Measurements from ENCODE around the gene PTPA.
"Not testable (repeated sequence)": the region's sequence is repeated elsewhere in the genome, so short reads cannot be mapped to it uniquely, and the experiment has no call there.

Gene PTPA

DNA sequence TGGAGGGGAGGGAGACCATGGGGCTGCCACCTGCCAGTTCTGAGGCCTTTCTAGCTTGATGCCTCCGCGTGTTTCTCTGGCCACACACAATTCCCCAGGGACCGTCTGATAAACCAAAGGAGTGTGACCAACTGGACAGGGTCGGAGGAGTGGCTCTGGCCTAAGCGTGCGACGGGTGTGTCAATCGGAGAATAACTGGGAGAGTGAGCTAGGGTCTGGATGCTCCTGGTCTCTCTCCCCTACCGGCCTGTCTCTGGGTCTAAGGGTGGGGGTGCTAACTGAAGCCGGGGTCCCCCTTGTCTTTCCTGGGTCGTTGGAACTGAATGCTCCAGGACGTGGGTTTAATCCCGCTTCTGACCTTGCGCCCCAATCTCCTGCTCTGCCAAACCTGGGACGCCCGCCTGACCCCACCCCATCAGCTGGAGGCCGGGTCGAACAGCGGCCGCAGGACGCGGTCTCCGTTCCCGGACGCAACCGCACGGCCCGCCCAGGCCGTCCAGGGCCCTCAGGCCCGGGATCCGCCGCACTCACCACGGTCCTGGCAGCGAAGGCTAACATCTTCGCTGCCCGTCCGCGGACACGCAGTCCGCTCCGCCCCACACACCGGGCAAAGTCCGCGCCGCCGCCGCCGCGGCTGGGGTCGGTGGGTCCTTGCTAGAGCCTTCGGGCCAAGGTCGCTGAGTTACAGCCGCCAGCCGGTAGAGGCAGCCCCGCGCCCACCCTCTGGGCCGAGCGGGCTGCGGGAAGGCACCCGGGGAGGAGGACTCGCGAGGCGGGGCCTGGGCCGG is 1.1 kb upstream of the PTPA start:
- DNase-seq, result peak in 1 of 2 experiments; percentile 1

DNA sequence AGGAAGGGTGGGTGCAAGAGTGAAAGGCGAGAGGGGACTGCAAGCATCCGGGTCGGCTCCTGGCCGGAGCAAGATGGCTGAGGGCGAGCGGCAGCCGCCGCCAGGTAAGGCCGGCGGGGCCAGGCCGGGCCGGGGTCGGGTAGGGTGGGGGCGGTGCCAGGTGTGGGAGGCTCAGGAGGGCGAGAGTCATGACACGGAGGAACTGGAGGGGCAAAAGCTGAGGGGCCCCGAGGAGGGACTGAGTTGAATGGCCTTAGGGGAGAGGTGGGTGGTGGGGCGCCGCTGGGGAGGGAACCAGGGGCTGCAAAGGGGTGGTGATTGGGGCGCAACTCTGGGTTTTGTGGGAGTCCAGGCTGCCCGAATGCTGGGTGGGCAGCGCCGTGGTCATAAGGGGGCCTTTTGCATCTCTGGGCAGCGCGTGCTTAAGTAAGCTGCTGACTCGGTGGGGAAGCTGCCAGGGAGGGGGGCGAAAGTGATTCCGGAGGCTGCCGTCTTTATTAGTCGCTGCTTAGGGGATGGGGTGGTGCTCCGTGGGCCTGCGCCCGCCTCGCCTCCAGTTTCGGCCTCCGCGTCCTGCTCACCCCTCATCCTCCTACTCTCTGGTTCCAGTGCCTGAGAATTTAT is 425 bp downstream of the PTPA start:
- DNase-seq, result peak in 1 of 2 experiments; percentile 24

DNA sequence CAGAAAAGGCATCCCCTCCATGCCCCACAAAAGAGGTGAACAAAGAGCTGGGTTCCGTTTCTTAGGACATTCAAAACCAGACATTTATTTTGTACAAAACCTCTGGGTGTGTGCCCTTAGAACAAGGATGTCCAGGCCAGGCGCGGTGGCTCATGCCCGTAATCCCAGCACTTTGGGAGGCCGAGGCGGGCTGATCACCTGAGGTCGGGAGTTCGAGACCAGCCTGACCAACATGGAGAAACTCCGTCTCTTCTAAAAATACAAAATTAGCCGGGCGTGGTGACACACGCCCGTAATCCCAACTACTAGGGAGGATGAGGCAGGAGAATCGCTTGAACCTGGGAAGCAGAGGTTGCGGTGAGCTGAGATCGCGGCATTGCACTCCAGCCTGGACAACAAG is 1.3 kb downstream of the PTPA start:
- DNase-seq, result not testable (repeated sequence)

DNA sequence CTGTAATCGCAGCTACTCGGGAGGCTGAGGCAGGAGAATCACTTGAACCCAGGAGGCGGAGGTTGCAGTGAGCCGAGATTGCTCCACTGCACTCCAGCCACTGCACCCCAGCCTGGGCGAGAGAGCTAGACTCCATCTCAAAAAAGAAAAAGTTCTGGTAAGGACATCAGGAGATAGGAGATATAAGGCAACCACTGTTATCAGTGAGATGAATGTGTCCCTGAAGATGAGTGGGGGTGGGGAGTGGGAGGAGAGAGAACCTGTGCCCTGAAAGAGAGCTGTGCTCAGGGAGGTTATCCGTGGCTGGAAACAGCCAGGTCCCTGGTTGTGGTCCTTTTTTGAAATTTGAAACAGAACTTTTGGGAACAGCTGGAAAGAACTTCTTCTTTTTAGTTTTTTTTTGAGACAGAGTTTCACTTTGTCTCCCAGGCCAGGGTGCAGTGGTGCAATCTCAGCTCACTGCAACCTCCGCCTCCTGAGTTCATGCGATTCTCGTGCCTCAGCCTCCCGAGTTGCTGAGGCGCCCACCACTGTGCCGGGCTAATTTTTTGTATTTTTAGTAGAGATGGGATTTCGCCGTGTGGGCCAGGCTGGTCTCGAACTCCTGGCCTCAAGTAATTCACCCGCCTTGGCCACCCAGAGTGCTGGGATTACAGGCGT is 2.6 kb downstream of the PTPA start:
- DNase-seq, result no peak

DNA sequence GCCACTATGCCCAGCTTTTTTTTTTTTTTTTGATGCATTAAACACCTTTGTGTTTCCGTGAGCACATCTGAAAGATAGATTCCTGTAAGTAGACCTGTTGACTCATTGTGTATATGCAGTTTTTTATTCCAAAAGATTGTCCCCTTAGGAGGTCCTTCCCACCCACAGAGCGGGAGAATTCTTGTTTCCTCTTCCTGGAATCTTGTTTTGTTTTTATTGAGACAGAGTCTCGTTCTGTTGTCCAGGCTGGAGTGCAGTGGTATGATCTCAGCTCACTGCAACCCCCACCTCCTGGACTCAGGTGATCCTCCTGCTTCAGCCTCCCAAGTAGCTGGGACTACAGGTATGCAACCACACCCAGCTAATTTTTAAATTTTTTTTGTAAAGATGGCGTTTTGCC is 7.6 kb downstream of the PTPA start:
- no peak for DNase-seq

DNA sequence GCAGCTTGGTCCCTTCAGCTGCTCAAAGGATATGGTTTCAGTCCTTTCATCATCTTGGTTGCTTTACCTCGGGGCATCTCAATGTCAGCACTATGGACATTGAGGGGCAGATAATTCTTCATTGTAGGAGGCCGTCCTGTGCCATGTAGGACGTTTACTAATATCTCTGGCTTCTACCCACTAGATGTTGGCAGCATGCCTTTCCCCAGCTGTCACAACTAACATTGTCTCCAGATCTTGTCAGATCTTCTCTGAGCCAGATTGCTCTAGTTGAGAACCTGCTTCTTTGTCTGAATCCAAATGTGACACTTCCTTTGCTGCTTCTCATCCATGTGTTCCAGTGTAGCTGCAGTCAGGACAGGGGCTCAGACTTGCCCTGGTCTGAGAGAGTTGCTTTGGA is 10.3 kb downstream of the PTPA start:
- DNase-seq, result no peak

DNA sequence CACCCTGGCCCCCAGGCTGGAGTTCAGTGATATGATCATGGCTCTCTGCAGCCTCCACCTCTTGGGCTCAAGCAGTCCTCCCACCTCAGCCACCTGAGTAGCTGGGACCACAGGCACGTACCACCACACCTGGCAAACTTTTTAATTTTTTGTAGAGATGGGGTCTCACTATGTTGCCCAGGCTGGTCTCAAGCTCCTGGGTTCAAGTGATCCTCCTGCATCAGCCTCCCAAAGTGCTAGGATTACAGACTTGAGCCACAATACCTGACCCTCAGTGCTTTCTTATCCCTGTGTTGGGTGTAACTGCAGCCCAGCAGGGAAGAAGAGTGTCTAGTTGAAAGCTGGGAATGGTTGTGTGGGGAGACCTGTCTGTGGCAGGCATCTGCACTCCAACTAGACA is 10.9 kb downstream of the PTPA start:
- no peak for DNase-seq

DNA sequence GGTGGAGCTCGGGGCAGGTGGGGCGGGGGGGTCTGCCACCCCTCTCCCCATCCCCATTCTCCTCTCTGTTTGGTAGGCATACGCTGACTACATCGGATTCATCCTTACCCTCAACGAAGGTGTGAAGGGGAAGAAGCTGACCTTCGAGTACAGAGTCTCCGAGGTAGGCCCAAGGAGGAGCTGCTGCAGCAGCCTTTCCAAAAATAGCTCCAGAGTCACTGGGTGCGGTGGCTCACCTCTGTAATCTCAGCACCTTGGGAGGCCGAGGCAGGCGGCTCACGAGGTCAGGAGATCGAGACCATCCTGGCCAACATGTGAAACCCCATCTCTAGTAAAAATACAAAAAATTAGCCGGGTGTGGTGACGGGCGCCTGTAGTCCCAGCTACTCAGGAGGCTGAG is 11.8 kb downstream of the PTPA start:
- not testable (repeated sequence) for DNase-seq

DNA sequence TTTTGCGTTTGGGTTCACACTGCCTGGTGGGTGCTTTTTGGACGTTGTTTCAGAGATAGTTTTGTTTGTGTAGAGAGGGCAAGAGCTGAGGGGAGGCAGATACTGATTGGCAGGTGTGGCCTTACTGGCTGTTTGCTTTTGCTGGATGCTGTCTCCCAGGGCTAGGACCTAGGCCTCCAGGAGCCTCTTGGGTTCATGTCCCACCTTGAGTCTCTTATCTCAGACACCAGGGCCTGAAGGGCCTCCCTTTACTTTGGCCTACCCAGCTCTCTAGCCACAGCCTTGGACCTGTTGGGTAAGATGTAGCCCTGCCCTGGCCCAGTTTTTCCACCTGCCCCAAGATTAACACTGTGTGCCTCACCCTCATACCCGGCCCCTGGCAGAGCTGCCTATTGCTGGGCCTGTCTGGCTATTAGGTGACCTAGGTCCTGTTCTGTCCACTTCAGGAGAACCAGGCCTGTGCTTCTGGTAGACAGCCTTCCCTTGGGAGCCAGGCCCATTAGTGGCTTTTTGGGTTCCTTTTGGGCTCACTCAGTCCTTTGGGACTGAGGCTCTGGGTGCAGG is 13.4 kb downstream of the PTPA start:
- no peak for DNase-seq

DNA sequence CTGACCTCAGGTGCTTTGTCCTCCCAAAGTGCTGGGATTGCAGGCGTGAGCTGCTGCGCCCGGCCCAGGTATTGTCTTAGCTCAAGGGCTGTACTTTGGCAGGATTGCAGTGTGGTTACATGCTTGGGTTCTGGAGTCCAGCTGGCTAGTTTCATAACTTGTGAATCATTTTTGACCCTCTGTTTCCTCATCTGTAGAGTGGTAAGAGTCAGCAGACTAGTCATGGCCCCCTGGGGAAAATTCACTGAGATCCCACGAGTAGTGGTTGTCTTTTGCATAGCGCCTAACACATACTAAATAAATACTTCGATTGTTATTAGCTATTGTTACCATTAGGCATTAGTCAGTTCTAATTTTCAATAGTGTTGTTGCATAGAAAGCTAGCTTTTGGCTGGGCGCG is 14.3 kb downstream of the PTPA start:
- DNase-seq, result no peak

DNA sequence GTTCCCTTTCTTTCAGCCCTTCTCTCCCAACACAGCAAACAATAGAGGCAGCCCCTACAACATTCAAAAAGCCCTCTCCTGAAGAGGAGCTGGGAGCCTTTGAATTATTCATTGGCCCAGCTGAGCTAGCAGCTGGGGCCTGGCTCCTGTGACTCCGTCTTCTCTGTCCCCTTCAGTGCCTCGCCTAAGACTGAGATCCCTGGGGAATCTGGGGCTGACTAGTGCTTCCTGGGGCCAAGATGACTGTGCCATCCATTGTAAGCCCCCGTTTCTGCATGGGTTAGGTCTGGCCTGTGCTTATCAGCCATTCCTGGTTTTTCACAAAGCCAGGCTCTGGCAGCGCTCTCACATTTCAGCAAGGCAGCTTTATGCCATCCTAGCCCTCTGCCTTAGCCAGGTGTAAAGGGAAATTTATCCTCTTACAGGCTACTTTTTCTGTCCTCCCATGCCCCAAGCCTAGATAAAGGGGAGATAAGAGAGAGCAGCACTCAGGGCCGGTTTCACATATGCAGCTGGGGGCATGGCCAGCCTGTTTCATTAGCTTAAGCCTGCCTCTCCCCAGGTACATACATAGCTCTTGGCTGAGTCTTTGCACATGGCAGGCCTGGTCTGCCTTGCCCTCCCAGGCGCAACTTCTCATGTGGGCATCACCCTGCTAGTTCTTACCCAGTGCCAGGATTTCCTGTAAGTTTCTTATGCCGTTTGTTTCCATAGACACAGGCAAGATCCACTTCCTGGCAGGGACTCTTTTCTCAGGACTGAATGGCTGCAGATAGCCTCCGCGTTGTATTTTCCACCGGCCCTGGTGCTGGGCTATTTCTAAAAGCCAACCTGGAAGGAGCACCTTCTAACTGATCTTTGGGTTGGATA is 15.8 kb downstream of the PTPA start:
- DNase-seq, result no peak

DNA sequence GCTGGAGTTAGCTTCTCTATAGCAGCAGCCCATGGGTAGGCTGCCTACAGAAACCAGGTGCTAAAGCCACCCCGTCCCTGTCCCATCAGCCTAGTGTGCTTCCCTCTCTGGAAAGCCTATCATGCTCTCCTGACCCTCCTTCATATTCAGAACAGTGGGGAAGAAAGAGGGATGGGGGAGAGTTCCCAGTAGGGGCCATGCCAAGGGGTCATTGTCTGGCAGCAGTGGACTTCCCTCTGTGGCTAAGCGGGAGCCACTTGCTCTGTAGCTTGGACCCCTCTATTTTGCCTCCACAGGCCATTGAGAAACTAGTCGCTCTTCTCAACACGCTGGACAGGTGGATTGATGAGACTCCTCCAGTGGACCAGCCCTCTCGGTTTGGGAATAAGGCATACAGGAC is 17.5 kb downstream of the PTPA start:
- no peak for DNase-seq

DNA sequence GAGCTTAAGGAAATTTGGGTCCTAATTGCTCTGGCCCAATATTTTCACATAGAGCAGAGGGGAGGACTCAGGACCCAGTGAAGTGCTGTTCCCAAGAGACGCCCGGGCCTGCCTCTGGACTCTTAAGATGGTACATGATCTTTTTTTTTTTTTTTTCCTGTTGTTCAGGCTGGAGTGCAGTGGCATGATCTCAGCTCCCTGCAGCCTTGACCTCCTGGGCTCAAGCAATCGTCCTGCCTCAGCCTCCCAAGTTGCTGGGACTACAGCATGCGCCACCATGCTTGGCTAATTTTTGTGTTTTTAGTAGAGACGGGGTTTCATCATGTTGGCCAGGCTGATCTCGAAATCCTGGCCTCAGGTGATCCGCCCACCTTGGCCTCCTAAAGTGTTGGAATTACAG is 19.1 kb downstream of the PTPA start:
- DNase-seq, result not testable (repeated sequence)

DNA sequence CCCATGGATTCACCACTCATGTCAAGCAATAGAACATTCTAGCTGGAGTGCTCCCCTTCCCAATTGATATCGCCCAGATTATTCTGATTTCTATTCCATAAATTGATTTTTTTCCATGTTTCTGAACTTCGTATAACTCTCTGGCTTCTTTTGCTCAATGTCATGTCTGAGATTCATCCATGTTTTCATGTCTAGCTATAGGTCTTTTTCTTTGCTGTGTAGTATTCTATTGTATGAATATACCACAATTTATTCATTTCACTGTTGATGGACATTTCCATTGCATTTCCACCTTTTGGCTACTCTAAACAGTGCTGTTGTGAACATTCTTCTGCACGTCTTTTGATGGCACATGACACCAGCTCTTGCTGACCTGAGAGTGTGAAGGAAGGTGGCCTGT is 19.6 kb downstream of the PTPA start:
- no peak for DNase-seq

DNA sequence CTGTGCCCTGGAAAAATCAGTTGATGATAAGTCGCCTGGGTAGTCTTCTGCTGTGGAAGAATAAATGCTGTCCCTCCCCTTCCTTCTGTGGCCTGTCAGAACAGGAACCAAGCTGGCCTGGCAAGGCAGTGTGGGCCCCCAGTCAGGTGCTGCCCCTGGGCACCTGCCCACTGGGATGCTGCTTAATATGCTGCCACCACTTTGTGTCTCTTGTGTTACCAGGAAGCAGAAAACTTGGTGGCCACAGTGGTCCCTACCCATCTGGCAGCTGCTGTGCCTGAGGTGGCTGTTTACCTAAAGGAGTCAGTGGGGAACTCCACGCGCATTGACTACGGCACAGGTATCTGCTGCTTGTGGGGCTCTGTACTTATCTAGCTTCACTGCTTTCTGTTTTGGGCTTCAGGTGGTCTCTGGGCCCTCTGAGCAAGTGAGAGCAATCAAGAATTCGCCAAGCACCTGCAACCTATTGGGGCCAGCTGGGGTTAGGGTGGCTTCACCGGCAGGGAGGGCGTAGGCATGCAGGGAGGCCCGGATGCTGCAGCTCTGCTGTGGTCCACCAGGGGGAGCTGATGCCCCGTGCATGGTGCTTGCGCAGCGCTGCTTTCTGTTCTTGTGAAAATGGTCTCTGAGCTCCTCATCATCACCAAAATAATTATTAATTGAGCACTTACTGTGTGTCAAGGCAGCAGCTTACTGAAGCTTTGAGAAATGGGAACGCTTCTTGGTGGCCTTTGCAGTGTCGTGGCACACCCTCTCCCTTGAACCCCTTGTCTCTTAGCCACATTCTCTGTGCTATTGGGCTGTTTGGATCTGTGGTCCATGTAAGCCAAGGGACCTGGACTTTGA is 20.3 kb downstream of the PTPA start:
- peak; percentile 22 to 58 for DNase-seq

DNA sequence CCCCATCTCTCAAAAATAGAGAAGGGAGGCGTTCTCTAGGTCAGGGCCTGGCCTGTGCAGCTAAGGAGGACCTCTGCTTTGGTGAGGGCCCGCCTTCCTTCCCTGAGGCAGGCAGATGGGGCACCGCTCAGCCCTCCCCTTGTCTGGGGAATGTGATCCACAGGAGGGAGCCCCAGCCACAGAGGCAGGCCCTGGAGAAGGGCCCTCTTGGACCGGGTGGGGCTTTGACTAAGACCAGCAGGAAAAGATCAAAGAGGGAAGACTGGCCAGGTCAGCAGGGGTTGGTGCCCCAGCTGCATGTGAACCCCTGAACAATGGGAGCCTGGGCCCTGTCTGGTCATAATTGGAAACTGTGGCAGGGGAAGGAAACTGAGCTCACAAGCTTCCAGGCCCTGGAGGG is 21.9 kb downstream of the PTPA start:
- no peak for DNase-seq

DNA sequence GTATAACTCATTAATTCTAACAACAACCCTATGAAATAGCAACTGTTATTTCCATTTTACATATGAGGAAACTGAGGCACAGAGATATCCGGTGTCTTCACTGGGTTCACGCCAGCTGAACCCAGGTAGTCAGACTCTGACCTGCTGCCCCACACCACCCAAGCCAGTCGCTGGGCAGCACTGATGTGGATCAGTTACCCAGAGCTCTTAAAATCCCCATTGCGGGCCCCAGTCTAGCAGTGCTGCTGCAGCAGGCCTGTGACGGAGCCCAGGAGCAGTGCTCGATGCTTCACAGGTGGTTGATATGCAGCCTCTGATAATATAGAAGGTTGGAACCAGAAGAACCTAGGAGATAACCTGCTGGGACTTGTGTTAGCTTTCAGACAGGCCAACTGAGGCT is 24.3 kb downstream of the PTPA start:
- no peak for DNase-seq

DNA sequence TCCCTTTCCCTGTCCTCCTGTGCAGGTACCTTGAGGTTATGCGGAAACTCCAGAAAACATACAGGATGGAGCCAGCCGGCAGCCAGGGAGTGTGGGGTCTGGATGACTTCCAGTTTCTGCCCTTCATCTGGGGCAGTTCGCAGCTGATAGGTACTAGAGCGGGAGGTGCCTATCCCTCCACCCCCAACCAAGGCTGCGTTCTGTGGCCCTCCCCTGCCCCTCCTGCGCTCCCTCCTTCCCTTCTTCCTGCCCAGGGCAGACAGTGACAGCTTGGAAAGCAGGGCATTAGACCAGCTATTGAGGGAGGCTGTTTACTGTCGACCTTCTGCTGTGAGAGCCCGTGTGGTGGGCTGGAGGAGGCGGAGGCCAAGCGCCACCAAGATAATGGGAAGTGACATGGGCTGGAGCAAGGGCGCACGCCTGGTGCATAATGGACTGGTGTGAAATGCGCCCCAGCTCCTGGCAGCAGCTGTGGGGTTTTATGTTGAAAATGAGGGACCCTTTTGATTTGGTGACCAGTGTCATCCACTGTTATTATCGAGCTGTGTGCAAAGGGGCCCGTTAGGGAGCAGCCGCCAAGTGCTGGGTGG is 25.3 kb downstream of the PTPA start:
- no peak for DNase-seq

DNA sequence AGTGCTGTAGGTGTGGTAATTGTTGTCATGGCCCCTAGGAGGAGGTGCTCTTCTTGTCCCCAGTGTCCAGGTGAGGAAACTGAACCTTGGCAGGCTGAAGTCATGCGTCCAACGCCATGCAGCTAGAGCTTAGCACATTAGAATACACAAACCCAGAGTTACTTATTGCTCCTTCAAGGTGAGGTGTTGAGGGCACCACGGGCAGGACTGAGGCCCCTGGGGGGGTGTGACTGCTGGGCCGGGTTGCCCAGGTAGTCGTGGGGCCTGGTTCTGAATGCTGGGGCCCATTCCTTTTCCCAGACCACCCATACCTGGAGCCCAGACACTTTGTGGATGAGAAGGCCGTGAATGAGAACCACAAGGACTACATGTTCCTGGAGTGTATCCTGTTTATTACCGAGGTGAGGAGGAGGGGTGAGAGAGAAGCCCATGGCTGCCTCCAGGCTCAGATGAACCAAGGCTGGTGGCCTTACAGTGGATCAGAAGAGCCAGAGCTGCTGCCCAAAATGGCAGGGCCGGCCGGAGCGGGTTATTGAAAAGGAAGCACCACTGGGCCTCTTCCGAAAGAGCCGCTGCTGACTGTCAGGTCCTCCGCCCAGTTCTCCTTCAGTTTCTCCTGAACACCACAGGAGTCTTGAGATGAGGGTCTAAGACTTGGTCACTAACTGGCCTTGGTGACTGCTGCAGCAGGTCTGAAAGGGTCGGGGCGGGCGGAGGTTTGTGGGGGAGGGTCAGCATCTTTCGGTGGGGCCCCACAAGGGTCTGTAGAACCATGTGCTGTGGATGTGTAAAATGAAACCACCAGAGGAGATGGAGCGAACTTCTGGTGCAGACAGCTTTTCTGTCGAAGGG is 26.3 kb downstream of the PTPA start:
- DNase-seq, result no peak

DNA sequence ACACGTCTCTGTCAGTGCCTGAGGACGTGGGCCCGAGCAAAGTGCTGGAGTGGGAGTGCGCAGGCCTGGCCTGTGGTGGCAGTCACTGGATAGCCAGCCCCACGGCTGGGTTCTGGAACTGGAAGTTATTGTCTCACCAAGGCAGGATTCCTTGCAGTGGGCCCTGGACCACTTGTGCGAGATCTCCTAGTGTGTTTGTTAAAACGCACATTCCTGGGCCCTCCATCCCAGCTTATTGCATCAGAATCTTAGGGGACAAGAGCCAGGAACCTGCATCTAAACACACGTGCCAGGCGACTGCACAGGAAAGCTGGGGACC is 26.9 kb downstream of the PTPA start:
- no peak for DNase-seq
